Hematopoietic multipotent progenitor cell treated with erythropoietin and hydrocortisone succinate and interleukin-3 and kit ligand, for 15 days (in vitro differentiated cells): ENCODE results near the gene DRAXIN.

Experiments
- DNase-seq: peaks from one replicate; pipeline ENCODE4 v3.0.0-alpha.2; 2015; ENCODE audit warnings: low spot score

DRAXIN gene

GRCh38 chr1:11691302-11691914, at the start of gene DRAXIN:
DRAXIN (plus strand) TSS chr1:11691710; CDS start chr1:11706259, 14,549 bp downstream.
- DNase-seq = no peak

GRCh38 chr1:11641776-11642305, 49.7 kb upstream of the DRAXIN start:
- no peak for DNase-seq

- DNase-seq = peak; percentile 71
Measured at GRCh38 chr1:11642418-11643017, 49.0 kb upstream of the DRAXIN start.

DNA sequence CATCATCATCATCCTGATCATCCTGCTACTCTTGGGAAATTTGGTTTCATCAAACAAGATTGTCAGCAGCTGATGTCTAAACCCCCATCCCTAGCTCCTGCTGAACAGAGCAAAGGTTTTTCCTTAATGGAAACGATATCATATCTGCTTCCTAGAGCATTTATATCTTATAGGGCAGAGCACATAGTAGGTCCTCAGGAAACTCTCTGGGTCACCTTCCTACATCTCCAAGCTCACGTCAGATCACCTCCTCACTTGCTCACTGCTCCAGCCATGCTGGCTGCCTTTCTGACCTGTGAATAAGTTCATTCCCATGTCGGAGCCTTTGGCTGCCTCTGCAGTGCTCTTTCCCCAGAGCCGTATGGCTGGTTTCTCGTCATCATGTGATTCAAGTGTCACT, 47.7 kb upstream of the DRAXIN start:
- DNase-seq = no peak

GRCh38 chr1:11645270-11645669, 46.2 kb upstream of the DRAXIN start:
- DNase-seq = no peak

DNA sequence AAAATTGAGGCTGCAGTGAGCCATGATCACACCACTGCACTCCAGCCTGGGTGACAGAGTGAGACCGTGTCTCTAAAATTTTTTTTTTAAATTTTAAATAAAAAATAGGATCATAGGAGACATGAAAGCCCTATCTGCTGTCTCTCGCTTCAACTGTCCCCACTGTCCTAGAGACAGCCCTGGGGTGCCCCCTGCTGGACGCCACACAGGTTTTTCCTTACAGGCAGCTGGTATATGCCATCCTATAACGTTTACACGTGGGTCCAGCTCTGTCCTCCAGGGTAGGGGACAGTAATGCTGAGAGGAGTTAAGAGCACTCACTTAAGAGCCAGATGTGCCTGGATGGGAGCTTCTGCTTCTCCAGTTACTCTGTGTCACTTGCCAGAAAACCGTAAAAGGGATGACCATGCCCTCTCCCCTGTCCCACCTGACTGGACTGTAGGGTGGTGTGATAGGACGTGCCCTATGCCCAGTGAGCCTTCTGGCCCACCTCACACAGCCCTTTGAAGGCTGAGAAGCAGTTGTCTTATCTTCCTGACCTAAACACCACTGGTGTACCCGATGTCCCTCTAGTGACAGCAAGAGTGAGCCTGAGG, 45.7 kb upstream of the DRAXIN start:
- peak; percentile 75 for DNase-seq

DNA sequence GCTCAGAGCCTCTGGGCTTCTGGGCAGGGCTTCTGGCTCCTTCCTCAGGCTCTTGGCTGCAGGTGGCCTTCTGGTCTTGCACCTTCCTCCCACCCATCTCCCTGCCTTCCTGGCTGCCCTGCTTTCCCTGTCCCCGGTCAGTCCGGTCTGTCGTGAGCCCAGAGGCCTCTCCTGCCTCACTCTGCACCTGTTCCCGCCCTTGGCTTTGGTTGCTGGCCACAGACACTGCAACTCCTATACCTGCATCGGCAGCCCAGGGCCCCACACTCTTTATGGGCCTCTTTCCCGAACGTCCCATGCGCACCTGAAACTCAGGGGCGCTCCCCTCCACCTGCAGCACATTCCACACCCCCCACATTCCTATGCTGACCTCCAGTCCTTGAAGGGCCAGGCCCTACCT, 45.2 kb upstream of the DRAXIN start:
- no peak for DNase-seq

- no peak for DNase-seq
Measured at GRCh38 chr1:11647333-11647732, 44.2 kb upstream of the DRAXIN start.

GRCh38 chr1:11648039-11648438, 43.5 kb upstream of the DRAXIN start:
- no peak for DNase-seq

- peak; percentile 26 for DNase-seq
Measured at GRCh38 chr1:11648732-11649158, 42.8 kb upstream of the DRAXIN start.

GRCh38 chr1:11649237-11649623, 42.3 kb upstream of the DRAXIN start:
- DNase-seq = no peak

GRCh38 chr1:11649624-11650330, 41.7 kb upstream of the DRAXIN start:
- DNase-seq = no peak

DNA sequence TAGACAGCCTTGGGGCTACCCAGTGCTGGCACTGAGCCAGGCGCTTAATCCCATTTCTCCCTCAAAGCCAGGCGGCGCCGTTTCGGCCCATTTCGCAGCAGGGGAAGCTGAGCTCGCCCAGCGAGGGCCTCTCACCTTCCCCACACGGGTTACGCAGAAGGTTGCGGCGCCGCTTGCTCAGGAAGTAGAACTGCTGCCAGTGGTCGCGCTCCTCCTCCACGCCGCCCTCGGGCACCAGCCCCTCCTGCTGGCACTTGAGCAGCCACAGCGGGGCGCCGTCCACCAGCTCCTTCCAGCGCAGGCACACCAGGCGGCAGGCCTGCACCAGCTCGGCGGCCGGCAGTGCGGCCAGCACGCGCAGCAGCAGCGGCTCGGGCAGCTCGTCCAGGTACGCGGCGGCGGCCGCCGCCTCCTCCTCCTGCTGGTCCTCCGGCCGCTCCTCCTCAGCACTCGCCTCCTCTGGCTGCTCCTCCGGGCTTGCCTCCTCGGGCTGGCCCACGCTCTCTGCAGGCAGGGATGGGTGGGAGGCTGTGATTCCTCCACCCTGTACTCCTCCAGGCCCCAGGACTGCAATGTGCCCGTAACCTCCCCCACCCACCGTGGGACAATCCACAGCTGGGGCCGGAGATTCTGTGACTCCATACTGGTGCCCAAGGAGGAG, 41.0 kb upstream of the DRAXIN start:
- peak; percentile 28 for DNase-seq

GRCh38 chr1:11651017-11651416, 40.5 kb upstream of the DRAXIN start:
- no peak for DNase-seq

DNA sequence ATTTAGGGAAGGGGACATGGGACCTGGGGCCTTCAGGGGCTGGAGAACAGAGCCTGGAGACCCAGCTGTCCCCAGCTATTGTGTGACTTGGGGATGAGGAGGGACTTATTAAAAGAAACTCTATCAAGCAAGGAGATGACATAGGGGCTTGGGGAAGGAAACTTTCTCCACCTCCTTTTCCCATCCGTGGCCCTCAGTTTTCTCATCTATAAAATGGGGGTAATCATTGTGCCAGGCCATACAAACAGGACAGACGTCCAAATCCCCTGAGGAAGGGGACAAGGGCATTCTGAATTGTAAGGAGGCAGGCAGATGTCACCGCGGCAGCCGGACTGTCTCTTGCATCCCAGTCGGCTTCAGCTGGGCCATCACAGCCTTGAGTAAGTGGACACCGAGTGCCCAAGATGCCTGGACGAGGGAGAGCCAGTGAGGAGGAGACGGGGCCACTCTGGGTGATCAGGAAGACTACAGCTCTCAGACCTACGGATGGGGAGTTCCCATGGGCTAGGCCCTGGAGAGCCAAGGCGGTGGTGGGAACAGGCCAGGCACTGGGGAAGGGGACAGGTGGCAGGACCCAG, 39.2 kb upstream of the DRAXIN start:
- no peak for DNase-seq

DNA sequence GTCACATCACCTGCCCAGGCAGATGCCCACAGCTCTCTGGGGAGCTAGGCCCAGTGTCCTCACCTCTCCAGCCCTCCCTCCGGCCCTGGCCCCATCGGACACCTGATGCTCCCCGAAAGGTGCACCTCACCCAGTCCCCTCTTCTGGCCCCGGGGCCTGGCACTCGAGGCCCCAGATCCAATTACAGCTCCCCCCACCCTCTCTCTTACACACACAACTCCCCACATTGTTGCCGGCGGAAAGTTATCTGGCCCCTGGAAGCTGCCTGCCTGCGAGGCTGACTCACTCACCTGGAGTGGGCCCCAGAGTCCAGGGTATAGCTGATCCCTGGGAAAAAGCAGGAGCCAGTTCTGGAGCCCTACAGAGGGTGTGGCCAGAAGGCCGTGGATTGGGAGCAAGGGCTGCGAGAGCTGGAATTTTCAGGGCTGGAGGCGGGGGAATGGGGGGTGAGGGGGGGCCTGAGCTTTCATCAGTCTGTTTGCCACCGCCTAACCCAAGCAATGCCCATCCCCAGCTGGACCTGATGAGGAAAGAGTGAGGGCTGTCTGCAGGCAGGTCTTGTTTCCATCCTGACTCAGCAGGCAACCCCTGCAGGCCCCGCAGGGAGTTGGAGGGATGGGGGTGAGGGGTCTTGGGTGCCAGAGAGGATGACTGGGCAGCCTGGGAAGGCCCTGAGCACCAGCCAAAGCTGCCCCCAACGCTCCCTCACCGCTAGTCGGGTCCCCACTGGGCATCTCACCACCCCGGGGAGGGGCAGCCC, 38.2 kb upstream of the DRAXIN start:
- DNase-seq = no peak

DNA sequence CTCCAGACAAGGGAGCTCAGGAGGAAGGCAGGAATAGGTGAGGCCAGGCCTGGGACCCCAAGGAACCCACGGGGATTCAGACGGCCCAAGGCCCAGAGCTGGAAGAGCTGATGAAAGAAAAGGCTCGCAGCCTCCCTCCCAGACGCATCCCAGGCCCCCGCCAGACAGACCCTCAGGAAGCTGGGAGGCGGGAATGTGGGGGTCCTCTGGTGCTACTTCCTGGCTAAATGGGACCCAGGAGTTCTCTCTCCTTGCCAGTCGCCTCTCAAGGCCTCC, 37.7 kb upstream of the DRAXIN start:
- DNase-seq = no peak

GRCh38 chr1:11654137-11654938, 37.2 kb upstream of the DRAXIN start, which contains the start of the genes FBXO2 and FBXO44:
FBXO2 (minus strand) TSS chr1:11654429; CDS start chr1:11654340, 89 bp downstream.
FBXO44 (plus strand) TSS chr1:11654877; CDS start chr1:11655836, 959 bp downstream.
- no peak for DNase-seq

GRCh38 chr1:11654939-11655808, 36.3 kb upstream of the DRAXIN start:
- no peak for DNase-seq
